Stimulated activated CD8-positive, alpha-beta memory T cell treated with anti-CD3 and anti-CD28 coated beads, Interleukin-7, amount 100 ng/mL, for 1 hour (primary cell): ENCODE measurements around the gene DBNDD2.

Experiments used
- DNase-seq, 2 donors: peaks; one replicate each; pipeline ENCODE4 v3.0.0-alpha.2; 2020; ENCODE audit warnings: low read depth in 2 of 2

Gene DBNDD2

GRCh38 chr20:45449528-45449927, 41.4 kb downstream of the DBNDD2 start:
- no peak for DNase-seq

DNA sequence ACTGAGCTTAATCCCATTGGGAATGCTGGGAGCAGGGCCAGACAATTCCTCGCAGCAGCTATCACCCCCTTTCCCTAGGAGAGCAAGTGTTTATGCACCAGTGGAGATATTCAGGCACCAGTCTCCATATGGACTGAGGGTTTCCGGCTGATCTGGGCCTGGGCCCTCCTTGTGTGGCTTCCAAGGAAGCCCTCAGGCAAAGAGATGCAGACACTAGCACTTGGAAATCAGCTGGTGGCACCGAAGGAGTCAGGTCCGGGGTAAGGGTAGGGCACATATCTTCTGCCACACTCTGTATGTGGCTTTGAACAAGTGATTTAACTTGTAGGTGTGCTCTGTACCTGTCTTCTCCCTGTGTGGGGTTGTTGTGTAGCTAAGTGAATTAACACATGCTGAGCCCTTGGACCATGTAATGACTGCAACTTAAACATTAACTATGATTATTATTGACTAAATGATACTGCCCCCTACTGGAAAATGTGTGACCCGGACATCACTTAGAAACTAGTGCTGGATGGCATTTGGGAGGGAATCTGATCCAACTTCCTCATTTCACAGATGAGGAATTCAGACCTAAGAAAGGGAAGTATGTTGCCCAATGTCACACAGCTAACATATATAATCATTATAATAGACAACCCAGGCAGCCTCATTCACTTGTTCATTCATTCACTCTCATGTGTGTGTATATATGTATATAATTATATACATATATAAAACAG, 42.2 kb downstream of the DBNDD2 start:
- DNase-seq: no peak

DNA sequence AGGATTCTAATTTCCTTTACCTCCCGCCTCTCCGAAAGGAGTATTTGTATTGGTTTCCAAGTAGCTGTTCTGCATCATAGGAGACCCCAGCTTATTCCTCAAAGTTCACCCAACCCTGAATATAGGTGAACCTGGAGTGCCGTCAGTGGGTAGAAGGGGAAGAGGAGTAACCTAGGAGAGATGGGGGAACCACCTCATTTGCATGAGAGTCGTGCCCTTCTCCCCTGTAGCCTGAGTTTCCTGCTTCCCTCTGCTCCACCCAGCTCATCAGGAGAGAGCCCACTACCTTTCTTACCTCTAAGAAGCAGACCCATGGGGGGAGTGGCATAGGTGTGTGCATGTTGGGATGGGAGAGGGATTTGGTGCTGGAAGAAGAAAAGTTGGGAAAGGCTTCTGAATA, 44.1 kb downstream of the DBNDD2 start:
- DNase-seq: no peak

GRCh38 chr20:45452772-45453691, 44.9 kb downstream of the DBNDD2 start:
- DNase-seq: no peak

DNA sequence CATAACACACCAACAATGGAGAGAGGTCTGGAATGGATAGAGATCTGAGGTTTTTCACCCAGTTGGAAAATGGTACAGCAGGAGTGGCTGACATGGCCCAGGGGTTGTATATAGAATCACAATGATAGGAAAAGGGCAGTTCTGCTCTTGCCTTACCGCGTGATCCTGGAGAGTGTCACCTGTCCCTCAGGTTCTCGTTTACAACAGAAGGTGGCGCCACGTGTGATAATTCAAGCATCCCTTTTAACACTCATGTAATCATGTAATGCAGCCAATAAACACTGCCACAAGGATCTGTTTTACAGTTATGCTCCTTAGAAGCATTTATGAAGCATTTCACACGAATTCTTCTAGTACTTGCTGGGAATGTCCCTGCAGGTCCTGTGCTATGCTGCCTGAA, 48.5 kb downstream of the DBNDD2 start:
- no peak for DNase-seq

- no peak for DNase-seq
Measured at GRCh38 chr20:45459606-45460005, 51.5 kb downstream of the DBNDD2 start.
